Hypothalamus (tissue), 51 donors: Measurements from ENCODE around the gene UNC5A.

Experiments
- DNase-seq, 51 donors: peaks; one replicate each; lab custom pipeline; 2025; lab: John Stamatoyannopoulos, UW

Gene UNC5A

GRCh38 chr5:176837707-176838115, 27.4 kb downstream of the UNC5A start:
- peak in 40 of 51 donors; percentile 11 to 75 (median 50) for DNase-seq

DNA sequence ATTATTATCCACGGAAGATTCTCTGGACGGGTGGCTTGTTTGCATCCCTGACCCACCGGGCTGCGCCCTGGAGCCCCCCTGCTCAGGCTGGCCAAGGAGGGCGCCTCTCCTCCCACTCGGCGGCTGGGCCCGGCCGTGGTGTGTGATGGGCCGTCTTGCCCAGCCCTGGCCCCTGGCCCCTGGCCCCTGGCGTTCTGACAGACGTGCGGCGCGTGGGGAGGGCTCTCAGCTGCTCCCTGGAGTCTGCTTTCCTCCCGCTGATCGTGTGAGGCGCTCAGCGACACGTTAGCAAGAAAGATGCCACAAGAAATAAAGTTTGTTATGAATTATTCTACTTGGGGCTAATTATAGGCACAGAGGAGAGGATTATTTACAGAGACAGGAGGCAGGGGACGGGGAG, 33.3 kb downstream of the UNC5A start:
- no peak for DNase-seq

DNA sequence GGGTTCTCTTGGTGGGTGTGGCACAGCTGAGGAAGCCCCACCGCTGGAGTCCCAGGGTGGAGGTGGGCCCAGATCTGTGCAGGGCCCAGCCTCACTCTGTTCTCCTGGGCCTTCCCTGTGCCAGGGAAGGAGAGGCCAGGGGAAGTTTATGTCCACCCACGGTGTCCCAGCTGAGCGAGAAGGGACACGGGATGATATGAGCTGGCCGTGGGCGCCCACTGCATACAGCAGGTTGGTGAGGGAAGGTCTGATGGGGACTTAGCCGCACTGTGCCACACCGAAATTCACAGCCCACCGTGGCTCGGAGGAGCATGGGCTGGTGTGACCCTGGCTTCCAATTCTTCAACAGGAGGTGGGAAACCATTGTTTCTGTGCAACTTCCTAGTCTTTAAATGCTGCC, 33.9 kb downstream of the UNC5A start:
- peak in 1 of 51 donors; percentile 29 for DNase-seq

- peak in 1 of 51 donors; percentile 10 for DNase-seq
Measured at GRCh38 chr5:176844706-176845391, 34.5 kb downstream of the UNC5A start.

- no peak for DNase-seq
Measured at GRCh38 chr5:176845392-176845713, 35.0 kb downstream of the UNC5A start.

GRCh38 chr5:176846335-176847140, 36.2 kb downstream of the UNC5A start:
- no peak for DNase-seq

- no peak for DNase-seq
Measured at GRCh38 chr5:176847148-176847547, 36.8 kb downstream of the UNC5A start.

- DNase-seq: no peak
Measured at GRCh38 chr5:176847726-176848290, 37.4 kb downstream of the UNC5A start.

DNA sequence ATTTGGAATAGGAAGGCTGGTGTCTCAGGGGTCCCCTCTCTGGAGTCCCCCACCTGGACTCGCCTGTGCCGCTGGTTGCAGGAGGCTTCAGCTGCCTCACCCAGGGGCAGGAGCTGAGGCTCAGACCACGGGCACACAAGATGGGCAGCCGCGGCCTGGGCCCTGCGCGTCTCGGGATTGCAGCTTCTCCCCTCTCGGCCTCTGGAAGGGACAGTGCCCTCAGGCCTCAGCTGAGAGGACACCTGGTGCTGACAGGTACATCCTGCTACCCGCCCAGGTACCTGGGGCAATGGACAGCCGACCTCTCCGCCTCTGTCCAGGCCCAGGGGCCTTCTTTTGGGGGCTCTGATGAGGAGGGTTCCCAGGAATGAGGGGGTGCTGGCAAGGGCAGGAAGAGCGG, 38.3 kb downstream of the UNC5A start:
- no peak for DNase-seq

DNA sequence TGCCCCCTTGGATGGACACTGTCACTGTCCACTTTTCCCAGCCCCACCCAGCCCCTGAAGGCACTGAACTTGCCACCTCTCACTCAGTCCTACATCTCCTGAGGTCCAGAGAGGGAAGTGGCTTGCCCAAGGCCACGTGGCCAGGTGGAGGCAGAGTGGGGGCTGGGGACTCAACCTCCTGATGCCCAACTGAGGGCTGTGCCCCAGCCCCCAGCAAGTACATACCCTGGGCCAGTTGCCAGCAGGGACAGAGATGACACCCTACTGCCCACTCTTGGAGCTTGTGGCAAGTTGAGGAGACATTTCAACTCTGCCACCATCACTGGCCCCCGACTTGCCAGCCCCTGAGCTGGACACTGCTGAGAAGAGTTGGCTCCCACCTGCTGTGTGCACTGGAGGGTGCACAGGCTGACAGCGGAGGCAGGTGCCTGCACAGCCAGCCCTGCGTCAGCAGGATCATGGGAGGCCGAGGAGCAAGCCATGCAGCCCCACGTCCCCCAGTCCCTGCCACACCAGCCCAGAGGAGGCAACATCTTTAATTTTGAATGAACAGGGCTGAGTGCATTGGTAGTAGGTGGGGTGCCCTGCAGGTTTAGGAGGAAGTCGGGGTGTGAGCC, 39.4 kb downstream of the UNC5A start:
- DNase-seq: no peak

DNA sequence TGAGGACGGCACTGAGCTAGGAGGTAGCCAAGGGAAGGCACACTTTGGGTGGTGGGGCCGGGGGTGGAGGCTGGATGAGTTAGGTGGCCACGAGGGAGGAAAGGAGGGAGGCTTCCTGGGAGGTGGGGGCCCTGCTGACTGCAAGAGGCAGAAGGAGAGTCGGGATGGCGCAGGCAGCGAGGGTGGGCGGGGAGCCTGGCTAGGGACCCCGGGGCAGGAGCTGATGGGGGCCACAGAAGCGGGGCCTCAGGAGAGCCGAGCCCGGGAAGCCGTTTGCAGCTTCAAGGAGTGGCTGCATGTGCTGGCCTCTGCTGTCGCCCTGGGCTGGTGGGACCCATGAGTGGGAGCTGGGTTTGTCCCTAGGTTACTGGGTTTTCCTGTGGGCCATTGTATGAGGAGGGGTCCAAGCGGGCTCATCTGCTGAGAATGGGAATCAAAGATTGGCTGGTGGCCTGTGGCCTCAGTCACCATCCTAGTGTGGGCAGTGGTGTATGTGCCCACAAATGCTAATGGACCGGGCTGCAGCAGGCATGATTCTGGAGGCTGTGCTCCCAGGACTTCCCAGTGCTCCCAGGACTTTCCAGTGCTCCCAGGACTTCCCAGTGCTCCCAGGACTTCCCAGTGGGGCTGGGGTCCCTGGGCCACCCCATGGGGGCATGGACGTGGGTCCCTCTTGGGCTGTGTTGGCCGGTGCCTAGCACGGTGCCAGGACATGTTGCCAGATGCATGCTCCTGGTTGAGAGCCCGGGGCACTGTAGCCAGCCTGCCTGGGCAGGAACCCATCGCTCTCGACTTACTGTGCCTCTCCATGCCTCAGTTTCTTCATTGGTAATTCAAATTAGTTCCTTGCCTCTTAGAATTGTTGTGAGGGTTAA, 40.2 kb downstream of the UNC5A start:
- DNase-seq: no peak

DNA sequence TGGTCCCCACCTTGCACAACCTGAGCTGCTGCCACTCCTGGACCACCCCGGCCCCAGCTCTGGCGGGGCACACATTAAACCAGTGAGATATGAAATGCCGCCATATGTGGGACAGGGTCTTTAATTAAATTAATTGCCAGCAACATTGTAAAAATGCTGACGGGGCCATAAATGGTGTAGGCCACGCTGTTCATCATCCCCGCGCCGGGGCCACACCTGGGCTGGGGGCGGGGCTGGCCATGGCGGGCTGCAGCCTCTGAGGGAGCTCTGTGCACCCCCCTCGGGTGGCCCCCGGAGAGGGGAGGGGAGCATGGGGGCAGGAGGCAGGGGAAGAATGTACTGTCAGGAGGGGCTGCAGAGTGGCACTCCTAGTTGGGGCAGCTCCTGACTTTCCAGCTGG, 41.0 kb downstream of the UNC5A start:
- no peak for DNase-seq

GRCh38 chr5:176851871-176852658, 41.7 kb downstream of the UNC5A start:
- DNase-seq: no peak

- DNase-seq: peak in 7 of 51 donors; percentile 15 to 56 (median 20)
Measured at GRCh38 chr5:176853151-176853778, 42.9 kb downstream of the UNC5A start.

- DNase-seq: no peak
Measured at GRCh38 chr5:176854164-176854563, 43.8 kb downstream of the UNC5A start.

DNA sequence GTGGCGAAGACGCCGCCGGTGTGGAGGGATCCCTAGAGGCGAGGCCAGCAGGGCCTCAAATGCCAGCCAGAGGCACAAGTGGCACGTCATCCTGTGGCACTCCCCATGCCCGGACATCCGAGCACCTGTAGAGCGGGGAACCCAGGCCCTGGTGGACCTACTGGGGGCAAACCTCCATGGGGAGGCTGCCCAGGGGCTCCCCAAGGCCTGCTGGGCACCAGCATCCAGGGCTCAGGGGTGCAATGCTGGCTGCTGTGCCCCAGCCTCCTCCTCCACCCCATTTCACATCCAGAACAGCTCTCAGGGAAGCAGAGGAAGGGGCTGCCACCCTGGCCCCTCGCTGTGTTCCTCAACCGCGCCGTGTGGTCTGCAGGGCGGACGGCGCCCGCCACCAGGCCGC, 45.2 kb downstream of the UNC5A start:
- DNase-seq: no peak

DNA sequence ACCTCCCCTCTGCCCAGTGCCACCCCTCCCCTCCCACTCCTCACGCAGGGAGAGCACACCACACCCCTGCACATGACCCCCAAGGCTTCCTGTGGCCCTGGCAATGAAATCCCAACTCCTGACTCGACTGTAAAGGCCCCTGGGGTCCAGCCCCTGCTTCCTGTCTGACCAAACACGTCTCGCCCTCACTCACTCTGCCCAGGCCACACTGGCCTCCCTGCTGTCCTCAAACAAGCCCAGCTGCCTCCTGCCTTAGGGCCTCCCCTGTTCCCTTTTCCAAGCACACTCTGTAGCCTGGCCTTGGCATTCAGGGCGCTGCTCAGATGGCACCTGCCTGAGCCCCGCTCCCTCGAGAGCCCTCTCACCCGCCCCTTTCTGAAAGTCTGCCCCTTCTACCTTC, 46.4 kb downstream of the UNC5A start:
- no peak for DNase-seq

- peak in 1 of 51 donors; percentile 7 for DNase-seq
Measured at GRCh38 chr5:176857216-176857893, 47.0 kb downstream of the UNC5A start.

- DNase-seq: no peak
Measured at GRCh38 chr5:176857894-176858273, 47.5 kb downstream of the UNC5A start.
